A549 (cell line): ENCODE results near the gene DHX32. TPM values are rescaled to one million over a fixed set of nuclear protein-coding genes. Genes with fewer than 3 reads are reported as not detected.

ENCODE experiments used
- ATAC-seq, 2 experiments: fragments of 200-7000 bp in 1 of 2; fragments of >200 bp in 1 of 2; cut with Nextera tagmentation in 1 of 2; cut with Tn5 transposase in 1 of 2; 3 replicates each; pipeline versions ENCODE4 v1.8.0 to v1.9.1; 2018 to 2020; ENCODE audit warnings: mild to moderate bottlenecking in 1 of 2, moderate library complexity in 1 of 2
- CTCF ChIA-PET: fragments of 300-600 bp; sonication (Branson Sonifier 250); formaldehyde crosslinking; extraction: SDS; loops from one replicate; lab custom pipeline; 2021; ENCODE audit warnings: antibody characterized with exemption, inconsistent platforms; lab: Yijun Ruan, JAX
- POLR2A ChIA-PET: fragments of 350-600 bp; formaldehyde crosslinking; extraction: SDS; loops from one replicate; lab custom pipeline; 2021; ENCODE audit warnings: antibody characterized with exemption, inconsistent platforms; lab: Yijun Ruan, JAX
- DNase-seq, 2 experiments: peaks; one replicate each; pipeline versions ENCODE4 v3.0.0 to v3.0.0-alpha.2; 2011 to 2016; ENCODE audit warnings: low read depth in 1 of 2, low spot score in 1 of 2
- FAIRE-seq: peaks from 2 replicates; lab custom pipeline; 2011; peaks lifted over from hg19 to GRCh38; lab: Jason Lieb, UNC
- H3K27ac ChIP-seq, 2 experiments: fragments of >200 bp; sonication (Bioruptor Twin); formaldehyde crosslinking; 3 replicates each; pipeline ENCODE4 v1.5.1; 2016 to 2017
- H3K4me1 ChIP-seq: fragments of >200 bp; sonication (Bioruptor Twin); formaldehyde crosslinking; 3 replicates; pipeline ENCODE4 v1.6.1; 2016
- H3K4me2 ChIP-seq: fragments of >200 bp; sonication (Bioruptor Twin); formaldehyde crosslinking; 3 replicates; pipeline ENCODE4 v1.6.1; 2016
- H3K4me3 ChIP-seq: fragments of >200 bp; sonication (Bioruptor Twin); formaldehyde crosslinking; 3 replicates; pipeline ENCODE4 v1.5.1; 2016
- H3K9me3 ChIP-seq: fragments of >200 bp; sonication (Bioruptor Twin); formaldehyde crosslinking; 3 replicates; pipeline ENCODE4 v1.6.1; 2016
- ATOH8 ChIP-seq: fragments of 250-450 bp; sonication (Bioruptor Pico); IDR thresholded peaks from 2 replicates; pipeline ENCODE4 v1.5.0; 2020; ENCODE audit warnings: low read depth, mild to moderate bottlenecking, moderate library complexity
- BCL3 ChIP-seq: fragments of >200 bp; sonication (Bioruptor Twin); formaldehyde crosslinking; IDR thresholded peaks from 3 replicates; pipeline ENCODE4 v1.6.1; 2016
- BHLHE40 ChIP-seq: IDR thresholded peaks from 2 replicates; pipeline ENCODE4 v1.6.1; 2012; ENCODE audit warnings: low read depth, low read length, inconsistent platforms
- CEBPB ChIP-seq, 2 experiments: fragments of >200 bp in 1 of 2; sonication (Bioruptor Twin) in 1 of 2; formaldehyde crosslinking in 1 of 2; IDR thresholded peaks; 2 replicates each; pipeline ENCODE4 v1.6.1; 2012 to 2016
- CTCF ChIP-seq: fragments of >200 bp; sonication (Bioruptor Twin); formaldehyde crosslinking; IDR thresholded peaks from 3 replicates; pipeline ENCODE4 v1.5.1; 2016
- E2F6 ChIP-seq: IDR thresholded peaks from 2 replicates; pipeline ENCODE4 v1.6.1; 2012; ENCODE audit warnings: low read depth, borderline replicate concordance
- ELK1 ChIP-seq: fragments of 150-350 bp; IDR thresholded peaks from 2 replicates; pipeline ENCODE4 v1.6.1; 2014; ENCODE audit warnings: low read depth, mild to moderate bottlenecking, low read length
- HES2 ChIP-seq: fragments of >200 bp; sonication (Bioruptor Twin); formaldehyde crosslinking; IDR thresholded peaks from 2 replicates; pipeline ENCODE4 v1.6.1; 2016
- HOXA7 ChIP-seq: fragments of 250-450 bp; sonication (Bioruptor Pico); IDR thresholded peaks from 2 replicates; pipeline ENCODE4 v1.5.0; 2020; ENCODE audit warnings: mild to moderate bottlenecking, moderate library complexity
- KDM1A ChIP-seq: fragments of 200-600 bp; sonication (generic); IDR thresholded peaks from 2 replicates; pipeline ENCODE4 v1.6.1; 2016; ENCODE audit warnings: low read depth, mild to moderate bottlenecking
- MAFK ChIP-seq: fragments of 450-650 bp; IDR thresholded peaks from 2 replicates; pipeline ENCODE4 v1.6.1; 2014; ENCODE audit not compliant: partially characterized antibody
- NFE2L2 ChIP-seq: fragments of 150-350 bp; conservative IDR thresholded peaks from 2 replicates; pipeline ENCODE4 v1.6.1; 2014; ENCODE audit warnings: low read length
- NR3C1 ChIP-seq: fragments of >200 bp; sonication (Bioruptor Twin); formaldehyde crosslinking; IDR thresholded peaks from 3 replicates; pipeline ENCODE4 v1.6.1; 2017
- PHF8 ChIP-seq: fragments of 200-600 bp; sonication (generic); IDR thresholded peaks from 2 replicates; pipeline ENCODE4 v1.6.1; 2016; ENCODE audit warnings: low read depth, mild to moderate bottlenecking, antibody characterized with exemption, moderate library complexity, borderline replicate concordance
- RCOR1 ChIP-seq: fragments of 150-350 bp; IDR thresholded peaks from 2 replicates; pipeline ENCODE4 v1.6.1; 2014; ENCODE audit warnings: antibody characterized with exemption, low read length, low read depth
- REST ChIP-seq: fragments of 200-600 bp; sonication (generic); IDR thresholded peaks from 2 replicates; pipeline ENCODE4 v1.6.1; 2016; ENCODE audit warnings: antibody characterized with exemption, mild to moderate bottlenecking, moderate library complexity
- RFX5 ChIP-seq: fragments of 450-650 bp; IDR thresholded peaks from 2 replicates; pipeline ENCODE4 v1.7.1; 2014; ENCODE audit warnings: antibody characterized with exemption, mild to moderate bottlenecking, moderate library complexity
- TP53 ChIP-seq: fragments of 250-450 bp; sonication (Bioruptor Pico); IDR thresholded peaks from 2 replicates; pipeline ENCODE4 v1.5.0; 2021; ENCODE audit warnings: mild to moderate bottlenecking, moderate library complexity
- ZFP36 ChIP-seq: fragments of 450-650 bp; IDR thresholded peaks from 2 replicates; pipeline ENCODE4 v1.6.1; 2014; ENCODE audit warnings: borderline replicate concordance; ENCODE audit not compliant: partially characterized antibody
- ZNF302 ChIP-seq: fragments of 250-450 bp; sonication (Bioruptor Pico); IDR thresholded peaks from 2 replicates; pipeline ENCODE4 v1.9.0; 2021; ENCODE audit warnings: inconsistent platforms, mild to moderate bottlenecking, moderate library complexity
- WGBS: methylation state at CpG from one replicate; pipeline ENCODE4 v1.1.6; 2017; ENCODE audit errors: missing lambda C conversion rate; 5-methylcytosine and 5-hydroxymethylcytosine counted together
- polyA plus RNA-seq, 4 experiments: library from polyadenylated mRNA; depleted of rRNA in 3 of 4; stranded (reverse); fragments of >200 nt; fragmentation: RNase III in 1 of 4; extraction: RNeasy Plus Mini Kit Qiagen cat#74134 plus additional on column Dnase treatment in 1 of 4; gene quantifications; 2 replicates in 3 of 4; 3 replicates in 1 of 4; pipeline ENCODE4 v1.2.3, GENCODE V29; 2011 to 2017

DHX32 gene
- polyA plus RNA-seq, 2 of the 4 experiments (the other 2 are of a cell fraction) = 37.4 to 61.8 TPM

- FAIRE-seq = no peak
- ATAC-seq = no peak
- Histone ChIP-seq H3K4me1 (no peaks in the 10 kb centered on the region), H3K9me3 (no peaks in the 10 kb centered on the region), H3K4me2 (no peak overlapping the region), H3K4me3 (no peak overlapping the region), H3K27ac (no peak overlapping the region)
- POLR2A ChIA-PET = no interaction called here
- no peak for DNase-seq
- CTCF ChIA-PET = interaction anchor here (0.5 to 1.3 kb wide), 2 partner anchors 27 to 1214 kb away, joined by 4 read pairs; no protein-coding TSS in a partner anchor
- 91% methylated on average over 1 of the region's 1 CpG for WGBS
- TF ChIP-seq CEBPB (IDR thresholded peaks at IDR 0.05) = no peak
Measured at GRCh38 chr10:125808047-125808446, 73.0 kb downstream of the DHX32 start.

GRCh38 chr10:125802739-125803138 is 78.4 kb downstream of the DHX32 start:
- H3K4me3 ChIP-seq = no peak overlapping the region
- ATAC-seq (no peak; a peak in 1 of 6 replicates), FAIRE-seq (no peak), DNase-seq (no peak)
- WGBS = 87% methylated on average over 7 of the region's 7 CpGs
- POLR2A ChIA-PET = no interaction called here
- TF ChIP-seq HOXA7 (CRISPR knock-in tag) (no peak), PHF8 (no peak), HES2 (no peak), BHLHE40 (no peak), RFX5 (no peak), E2F6 (no peak), ZFP36 (no peak), REST (no peak), BCL3 (no peak), KDM1A (no peak), ZNF302 (no peak), NFE2L2 (no peak), NR3C1 (no peak), ELK1 (no peak), TP53 (no peak), ATOH8 (CRISPR knock-in tag) (no peak), RCOR1 (no peak), MAFK (no peak), CTCF (no peak)
- CTCF ChIA-PET = no interaction called here
- no peak overlapping the region for H3K27ac ChIP-seq
- H3K4me1 ChIP-seq = no peaks in the 10 kb centered on the region
- H3K9me3 ChIP-seq = no peaks in the 10 kb centered on the region
- no peak overlapping the region for H3K4me2 ChIP-seq
